KG1 (cell line): ENCODE data around the gene ZNF175.
A peak's percentile ranks its signal among the peaks of the same experiment; 100 is the strongest.

ENCODE experiments used
- DNase-seq: peaks from one replicate; lab custom pipeline; 2025; lab: John Stamatoyannopoulos, UW

ZNF175 gene

DNA sequence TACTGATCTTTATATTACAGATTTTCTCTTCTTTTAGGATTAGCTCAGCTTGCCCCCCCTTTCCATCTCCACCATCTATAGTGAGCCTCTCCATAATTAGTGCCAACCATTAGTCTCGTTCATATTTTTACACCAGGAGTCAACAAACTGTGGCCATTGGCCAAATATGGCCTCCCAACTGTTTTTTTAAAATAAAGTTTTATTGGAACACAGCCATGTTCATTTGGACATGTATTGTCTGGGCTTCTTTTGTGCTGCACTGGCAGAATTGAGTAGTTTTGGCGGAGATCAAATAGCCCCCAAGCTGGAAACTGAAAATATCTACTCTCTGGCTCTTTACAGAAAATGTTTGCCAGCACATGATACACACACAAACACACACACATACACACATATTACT is 18.4 kb downstream of the ZNF175 start:
- no peak for DNase-seq

DNA sequence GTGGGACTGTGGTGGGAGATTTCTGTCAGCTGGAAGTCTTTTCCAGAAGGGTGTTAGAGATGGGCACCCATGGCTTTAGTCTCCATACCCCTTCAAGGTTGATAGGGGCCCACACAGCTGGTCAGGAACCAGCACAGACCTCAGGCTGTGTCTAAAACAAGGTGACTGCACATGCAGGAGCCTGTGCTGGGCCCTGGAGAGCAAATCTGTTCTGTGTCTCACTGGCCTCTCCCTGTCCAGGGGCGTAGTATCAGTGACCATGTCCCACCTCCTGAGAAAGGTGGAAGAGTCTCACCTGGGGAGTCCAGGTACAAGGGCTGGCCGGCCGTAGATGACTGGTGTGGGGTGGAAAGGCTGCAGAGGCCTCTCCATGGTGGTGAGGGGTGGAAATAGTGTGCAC is 19.4 kb downstream of the ZNF175 start:
- DNase-seq, result no peak

DNA sequence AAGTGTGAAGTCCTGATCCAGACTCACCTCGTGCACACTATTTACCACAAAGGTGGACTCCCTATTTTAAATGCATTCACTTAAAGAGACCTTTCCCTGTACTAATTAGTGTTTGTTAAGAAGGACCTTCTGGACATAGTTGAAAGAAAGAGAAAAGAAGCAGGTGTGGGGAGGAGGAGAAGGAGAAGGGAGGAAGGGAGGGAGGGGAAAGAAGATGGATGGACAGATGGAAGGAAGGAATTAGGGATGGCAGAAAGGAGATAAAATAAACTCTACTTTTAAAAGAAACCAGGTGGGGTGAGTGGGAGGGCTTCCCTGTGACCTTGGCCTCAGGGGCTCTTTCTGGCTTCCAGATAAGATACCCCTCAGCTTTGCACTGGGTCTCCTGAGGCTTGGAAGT is 21.4 kb downstream of the ZNF175 start:
- no peak for DNase-seq

DNA sequence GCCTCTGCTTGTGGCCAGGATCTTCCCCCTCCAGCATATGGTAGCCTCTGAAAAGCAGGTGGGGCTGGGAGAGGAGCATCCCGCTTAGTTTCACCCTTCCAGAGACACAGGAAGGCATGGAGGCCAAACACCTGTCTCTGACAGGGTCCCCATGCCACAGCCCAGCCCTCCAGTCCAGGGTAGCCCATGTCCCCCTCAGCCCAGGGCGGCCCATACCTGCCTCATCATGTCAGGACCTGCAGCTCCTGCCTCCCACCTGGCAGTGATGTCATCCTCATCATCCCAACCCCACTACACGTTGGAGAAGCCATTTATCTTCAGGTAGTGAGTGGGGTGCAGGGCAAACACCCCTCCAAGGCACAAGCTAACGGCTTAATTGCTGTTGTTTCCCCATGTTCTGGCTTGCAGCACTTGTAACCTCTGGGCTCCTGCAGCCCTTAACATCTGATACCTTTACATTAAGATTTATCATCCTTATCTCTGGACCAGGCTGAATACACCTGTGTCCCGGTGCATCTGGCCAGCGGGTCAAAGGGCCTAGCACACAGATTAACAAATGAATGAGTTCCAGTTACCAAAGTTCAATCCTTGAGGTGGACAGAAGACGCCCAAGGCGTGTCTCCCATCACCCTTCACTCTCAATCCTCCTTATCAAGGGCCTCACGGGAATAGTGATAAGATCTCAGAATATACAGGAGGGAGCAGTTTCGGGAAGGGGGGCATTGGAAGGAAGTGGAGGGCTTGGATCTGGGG is 22.2 kb downstream of the ZNF175 start:
- no peak for DNase-seq

DNA sequence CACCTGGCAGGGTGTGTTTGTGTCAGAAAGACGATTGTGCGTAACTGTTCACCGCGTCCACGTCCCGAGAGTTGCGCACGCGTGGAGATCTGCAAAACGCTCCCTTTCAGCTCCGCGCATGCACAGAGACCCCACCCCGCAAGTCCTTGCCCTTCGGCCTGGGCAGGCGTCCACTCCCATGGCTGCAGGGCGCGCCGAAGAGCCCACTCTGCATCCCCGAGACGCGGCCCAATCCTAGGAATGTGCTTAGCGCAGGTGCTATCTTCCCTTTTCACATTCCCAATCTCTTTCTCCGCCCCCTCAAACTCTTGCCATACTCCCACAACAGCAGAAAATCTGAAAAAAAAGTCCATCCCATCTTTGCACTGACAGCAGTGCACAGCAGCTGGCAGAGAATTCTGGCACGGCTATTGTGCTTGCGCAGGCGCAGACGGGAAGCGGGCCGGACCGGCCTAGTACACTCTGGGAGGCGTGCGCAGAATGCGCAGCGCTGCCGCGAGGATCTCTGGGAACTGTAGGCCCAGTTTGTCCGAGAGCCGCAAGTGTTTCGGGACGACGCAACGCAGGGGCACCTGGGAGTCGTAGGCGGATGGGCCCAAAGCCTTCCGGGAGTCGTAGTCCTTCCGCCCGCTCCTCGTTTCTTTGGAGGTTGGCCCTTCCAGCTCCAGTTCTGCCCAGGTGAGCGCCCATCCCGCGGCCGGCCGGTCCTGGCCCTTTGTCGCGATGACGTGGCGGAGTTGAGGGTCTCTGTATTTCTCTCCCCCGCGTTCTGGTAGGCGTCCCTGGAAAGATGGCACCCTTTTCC is 23.1 kb downstream of the ZNF175 start:
- DNase-seq, result peak; percentile 98

DNA sequence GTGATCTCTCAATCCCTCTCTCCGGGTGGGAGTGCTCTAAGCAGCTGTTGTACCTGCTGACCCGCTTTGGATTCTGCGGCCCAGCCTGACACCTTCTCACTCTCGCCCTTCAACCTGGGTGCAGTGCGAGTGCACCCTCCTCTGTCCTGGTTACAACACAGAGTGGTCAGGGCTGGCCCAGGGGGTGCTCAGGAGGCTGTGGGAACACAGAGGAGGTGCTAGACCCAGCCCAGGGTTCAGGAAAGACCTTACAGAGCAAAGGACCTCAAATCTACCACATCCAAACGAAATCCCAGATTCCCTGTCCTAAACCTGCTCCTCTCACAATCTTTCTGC is 23.7 kb downstream of the ZNF175 start:
- no peak for DNase-seq

DNA sequence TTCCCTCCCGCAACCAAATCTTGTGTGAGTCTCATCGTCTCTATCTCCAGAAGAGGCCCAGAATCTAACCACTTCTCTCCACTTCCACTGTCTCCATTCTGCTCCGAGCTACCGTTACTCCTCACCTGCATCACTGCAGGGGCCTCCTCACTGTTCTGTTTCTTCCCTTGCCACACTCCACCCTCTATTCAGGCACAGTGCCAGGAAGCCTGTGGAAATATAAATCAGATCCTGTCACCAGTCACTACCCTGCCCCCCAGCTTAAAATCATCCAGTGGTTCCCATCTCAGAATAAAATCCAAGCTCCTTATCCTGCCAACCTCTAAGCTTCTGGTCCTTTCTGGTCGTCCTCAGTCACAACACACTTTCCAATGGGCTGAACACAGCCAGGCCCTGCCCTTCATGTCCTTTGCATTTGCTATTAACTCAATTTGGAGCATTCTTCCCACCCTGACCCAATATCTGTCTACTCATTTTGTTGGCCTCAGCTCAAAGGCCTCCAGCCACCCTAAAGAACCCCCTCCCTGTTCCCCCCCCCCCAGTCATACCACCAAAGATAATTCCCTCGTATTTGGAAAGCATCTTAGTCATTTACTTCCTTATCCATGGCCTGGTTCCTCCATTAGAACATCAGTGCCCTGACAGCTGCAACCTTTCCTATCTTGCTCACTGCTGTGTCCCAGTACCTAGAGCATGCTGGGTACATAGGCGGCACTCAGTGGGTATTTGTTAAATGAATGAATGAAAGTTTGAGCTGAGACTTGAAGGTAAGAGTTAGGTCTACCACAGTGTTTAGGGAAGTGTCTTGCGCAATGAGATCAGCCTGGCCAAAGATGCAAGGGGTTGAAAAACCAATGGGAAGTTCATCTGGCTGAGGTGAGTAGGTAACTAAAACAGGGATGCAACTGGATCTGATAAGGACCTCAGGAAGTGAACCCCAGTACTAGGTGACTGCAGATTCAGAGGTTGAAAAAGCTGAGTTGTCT is 24.4 kb downstream of the ZNF175 start:
- no peak for DNase-seq

DNA sequence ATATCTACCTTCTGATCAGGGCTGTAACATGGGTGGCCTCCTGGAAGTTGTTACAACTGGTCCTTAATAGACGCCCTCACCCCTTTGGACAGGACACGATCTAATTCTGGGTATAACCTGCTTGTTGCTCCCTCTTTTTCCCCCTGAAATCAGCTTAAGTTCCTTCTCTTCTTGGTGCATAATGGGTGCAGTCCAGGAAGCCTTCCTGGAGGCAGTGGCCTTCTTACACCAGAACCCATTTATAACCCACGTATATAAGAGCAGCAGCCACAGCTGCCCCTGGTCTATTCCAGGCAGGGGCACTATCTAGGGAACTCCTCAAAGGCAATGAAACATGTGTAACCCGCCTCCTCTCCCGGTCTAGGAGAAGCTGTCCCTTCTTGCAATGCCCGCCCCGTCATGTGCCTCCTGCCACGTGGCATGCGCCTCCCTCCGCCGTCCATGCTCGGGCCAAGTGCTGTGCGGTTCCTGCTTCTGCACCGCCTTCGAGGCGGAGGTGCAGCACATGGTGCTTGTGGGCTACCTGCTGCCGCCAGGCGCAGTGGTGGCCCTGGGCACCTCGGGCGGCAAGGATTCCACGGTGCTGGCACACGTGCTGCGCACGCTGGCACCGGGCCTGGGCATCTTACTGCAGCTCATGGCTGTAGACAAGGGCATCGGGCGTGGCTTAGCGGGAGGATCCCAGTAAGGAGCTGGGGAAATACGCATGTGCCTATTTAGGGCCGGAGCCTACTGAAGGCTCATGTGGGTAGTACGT is 27.3 kb downstream of the ZNF175 start:
- DNase-seq, result no peak

DNA sequence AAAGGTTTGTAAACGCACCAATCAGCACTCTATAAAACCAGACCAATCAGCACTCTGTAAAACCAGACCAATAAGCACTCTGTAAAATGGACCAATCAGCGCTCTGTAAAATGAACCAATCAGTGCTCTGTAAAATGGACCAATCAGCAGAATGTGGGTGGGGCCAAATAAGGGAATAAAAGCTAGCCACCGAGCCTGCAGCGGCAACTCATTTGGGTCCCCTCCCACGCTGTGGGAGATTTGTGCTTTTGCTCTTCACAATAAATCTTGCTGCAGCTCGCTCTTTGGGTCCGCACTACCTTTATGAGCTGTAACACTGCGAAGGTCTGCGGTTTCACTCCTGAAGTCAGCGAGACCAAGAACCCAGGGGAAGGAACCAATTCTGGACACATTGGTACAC is 28.0 kb downstream of the ZNF175 start:
- DNase-seq, result no peak

DNA sequence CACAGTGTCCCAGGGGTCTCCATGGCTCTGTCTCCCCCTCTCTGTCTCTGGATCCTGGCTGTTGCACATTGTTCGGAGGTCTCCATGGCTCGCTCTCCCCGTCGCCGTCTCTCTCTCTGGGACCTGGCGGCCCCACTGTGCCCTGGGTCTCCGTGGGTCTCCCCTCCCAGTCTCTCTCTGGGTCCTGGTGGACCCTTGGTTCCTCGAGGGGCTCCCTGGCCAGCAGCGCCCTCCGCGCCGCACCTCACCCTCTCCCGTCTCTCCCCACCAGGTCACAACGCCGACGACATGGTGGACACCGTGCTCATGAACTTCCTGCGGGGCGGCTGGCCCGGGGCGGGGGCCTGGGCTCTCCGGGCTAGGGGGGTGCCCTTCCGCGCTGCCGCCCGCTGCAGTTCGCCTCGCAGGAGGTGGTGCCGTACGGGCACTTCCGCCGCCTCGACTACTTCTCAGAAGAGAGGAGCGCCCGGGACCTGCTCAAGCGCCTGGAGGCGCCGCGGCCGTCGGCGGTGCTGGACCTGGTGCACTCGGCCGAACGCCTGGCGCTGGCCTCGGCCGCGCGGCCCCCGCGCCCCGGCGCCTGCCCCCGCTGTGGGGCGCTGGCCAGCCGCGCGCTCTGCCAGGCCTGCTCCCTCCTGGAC is 30.0 kb downstream of the ZNF175 start:
- no peak for DNase-seq

DNA sequence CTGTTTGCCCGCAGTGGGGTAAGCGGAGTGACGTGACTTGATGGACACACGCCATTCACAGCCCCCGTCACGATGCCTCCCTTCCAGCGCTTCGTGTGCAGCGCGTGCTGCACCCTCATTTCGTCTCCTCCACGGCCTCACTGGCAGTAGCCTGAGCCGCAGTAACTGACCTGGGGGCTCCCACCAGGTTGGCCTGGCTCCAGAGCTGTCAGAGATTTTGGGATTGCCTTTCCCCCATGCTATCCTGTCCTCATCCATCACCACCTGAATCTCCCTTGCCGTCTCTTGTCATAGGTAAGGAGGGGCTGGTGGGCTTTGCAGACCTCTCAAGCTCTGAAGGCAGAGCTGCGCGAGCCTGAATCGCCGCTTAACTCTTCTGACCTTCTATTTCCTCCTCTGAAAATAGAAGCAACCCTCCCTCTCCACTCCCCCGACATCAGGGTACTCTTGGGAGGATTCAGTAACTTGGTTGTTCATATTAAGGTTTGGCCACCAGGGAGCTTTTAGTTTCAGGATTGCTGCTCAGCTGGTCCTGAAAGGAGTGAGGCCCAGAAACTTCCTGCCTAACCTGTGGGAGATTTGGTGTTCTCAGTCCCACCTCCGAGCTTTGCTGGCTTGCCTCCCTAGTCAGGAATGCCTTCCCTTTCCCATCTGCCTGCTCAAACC is 31.2 kb downstream of the ZNF175 start:
- no peak for DNase-seq

DNA sequence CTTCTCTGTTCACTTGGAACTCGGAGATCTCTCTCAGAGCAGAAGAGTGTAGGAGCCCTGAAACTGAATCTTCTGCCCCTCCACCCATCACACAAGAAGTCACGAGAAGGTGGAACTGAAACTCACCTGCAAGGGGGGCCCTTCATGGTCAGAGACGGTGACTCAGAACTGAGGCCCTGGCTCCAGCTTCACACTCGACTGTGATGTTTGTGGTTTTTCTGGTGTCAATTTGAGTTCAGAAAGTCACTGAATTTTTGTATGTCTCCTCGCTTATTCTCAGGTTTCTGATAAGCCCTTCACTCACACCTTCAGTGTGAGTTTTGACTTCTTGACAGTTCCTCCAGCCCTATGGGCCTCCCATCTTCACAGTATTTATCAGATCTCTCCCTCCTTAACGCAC is 36.0 kb downstream of the ZNF175 start:
- no peak for DNase-seq

DNA sequence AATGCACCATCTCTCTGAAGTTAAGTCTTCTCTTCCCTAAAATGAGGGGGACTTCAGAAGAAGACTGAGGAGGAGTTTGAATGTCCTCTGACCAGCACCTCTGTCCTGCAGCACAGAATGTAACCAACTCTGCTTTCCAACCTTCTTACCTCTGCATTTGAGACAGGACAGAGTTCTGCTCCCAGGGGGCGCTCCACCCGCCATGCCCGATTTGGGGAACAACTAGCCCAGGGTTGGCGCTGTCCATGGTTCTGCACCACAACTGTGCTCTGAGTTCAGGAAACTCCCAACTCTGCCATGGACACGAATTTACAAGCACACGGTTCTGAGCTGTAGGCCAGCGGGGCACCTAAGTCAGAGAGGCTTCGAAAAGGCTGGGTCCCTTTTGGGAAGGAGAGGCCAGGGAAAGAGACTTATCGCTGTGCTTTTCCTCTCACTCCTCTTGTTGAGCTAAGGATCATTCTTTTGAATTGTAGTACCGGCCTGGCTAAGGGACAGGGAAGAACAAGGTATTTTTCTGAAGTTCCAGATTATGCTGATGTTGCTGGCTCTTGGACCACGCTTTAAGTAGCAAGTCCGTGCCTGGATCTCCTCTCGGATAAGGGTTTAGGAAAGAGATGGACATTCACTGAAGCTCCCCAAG is 37.0 kb downstream of the ZNF175 start:
- DNase-seq, result peak; percentile 76

DNA sequence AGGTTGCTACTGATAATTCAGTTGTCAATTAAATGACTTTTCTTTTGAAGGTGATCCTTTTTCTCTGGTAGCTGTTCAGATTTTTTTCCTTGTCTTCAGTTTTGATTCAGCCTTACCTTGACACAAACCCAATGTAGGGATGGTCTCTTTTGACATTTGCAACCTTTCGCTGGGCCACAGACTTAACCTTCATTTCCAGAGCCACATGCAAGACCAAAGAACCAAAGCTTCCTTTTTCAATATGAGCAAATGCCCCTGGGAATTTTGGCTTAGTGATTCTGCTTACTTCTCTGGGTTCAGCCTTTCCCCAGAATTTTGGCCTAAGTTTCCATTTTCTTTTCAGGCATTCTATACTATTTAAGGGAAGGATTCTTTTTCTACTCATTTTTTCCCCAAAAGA is 39.5 kb downstream of the ZNF175 start:
- DNase-seq, result no peak

DNA sequence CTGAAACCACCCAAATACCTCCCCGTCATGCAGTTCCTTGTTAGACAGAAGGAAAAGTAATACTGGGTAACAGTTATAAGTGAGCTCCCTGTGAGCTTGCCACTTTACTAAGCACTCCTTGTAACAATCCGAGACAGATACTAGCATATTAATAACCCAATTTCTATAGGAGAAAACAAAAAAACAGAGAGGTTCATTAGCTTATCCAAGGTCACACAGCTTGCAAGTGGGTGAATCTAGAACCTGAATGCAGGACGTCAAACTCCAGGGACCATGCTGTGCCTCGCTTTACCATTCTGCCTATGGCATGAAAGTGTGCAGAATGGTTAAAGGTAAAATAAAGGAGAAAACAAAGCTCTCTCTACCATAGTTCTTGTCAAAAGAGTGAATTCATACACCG is 43.7 kb downstream of the ZNF175 start:
- no peak for DNase-seq

DNA sequence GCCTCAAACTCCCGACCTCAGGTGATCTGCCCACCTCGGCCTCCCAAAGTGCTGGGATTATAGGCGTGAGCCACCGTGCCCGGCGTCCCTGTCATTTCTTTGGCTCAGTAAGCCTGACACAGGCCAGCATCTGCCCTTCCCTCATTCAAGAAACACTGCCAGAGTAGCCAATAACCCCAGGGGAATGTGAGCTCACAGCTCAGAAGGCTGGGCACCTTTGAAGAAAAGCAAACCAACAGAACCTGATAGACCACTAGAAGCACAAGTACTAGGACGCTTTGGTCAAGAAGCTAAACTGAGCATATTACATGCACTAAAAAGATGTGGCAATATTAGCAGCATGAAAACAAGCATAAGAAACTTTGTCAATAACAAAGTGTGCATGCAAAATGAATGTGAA is 44.9 kb downstream of the ZNF175 start:
- DNase-seq, result no peak

DNA sequence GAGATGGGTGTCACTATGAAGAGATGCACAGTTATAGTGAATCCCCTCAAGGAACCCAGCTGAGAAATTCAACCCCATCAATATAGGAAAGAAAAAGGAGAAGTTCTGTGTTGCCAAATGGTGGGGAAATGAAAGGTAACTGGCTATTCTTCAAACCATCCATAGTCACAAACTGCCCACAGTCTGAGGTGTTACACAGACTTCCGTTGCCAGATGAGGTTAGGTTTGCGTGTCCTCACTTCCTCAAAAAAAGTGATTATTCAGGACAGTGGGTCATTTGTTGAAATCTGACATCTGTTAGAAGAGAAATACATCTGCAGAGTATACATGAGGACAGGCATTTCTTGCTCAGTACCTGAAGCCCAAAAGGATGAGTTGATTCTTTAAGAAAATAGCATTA is 50.1 kb downstream of the ZNF175 start:
- DNase-seq, result peak; percentile 46

DNA sequence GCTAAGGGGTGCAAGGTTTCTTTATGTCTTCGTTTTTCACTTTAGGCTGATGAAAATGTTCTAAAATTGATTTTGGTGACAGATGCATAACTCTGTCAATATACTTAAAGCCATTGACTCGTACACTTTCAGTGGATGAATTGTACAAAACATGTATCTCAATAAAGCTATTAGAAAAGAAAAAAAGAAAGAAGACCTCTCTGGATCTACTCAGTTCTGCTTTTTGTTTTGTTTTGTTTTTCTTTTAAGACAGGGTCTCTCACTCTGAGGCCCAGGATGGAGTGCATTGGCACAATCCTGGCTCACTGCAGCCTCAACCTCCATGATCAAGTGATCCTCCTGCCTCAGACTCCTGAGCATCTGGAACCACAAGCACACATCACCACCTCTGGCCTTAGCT is 55.6 kb downstream of the ZNF175 start:
- no peak for DNase-seq

DNA sequence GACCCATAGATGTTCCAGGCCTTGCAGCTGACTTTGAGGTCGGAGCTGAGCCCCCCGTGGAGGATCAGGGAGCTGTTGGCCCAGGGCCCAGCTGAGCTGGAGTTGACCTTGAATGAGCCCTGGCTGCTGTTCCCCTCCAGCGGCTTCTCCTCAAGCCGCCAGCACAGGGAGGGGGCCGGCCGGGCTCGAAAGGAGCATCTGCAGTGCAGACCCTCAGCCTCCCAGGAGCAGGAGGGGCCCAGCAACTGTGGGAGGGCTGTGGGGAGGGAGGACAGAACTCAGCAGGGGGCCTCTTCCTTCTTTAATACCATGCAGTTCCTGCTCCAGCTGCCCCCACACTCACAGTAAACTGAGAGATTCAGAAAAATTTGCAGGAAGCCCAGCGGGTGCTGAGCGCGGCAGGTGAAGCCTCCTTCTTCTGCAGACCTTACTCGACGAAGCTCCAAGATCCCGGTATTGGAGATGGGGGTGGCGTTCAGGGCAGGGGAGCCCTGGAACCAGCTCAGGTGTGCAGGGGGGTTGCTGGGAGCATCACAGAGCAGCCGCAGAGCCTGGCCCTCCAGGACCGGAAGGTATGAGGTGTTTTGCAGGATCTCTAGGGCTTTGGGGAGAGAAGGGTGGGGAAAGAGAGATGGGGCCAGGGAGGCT is 56.5 kb downstream of the ZNF175 start:
- DNase-seq, result no peak
